HepG2 (cell line): ENCODE measurements around the gene MMP12.

Experiments used
- ARID3A ChIP-seq: IDR thresholded peaks from 2 replicates; pipeline ENCODE4 v1.6.1; 2012; ENCODE audit warnings: low read depth, low read length, improper control_type of control experiment
- CTCF ChIP-seq: sonication (generic); formaldehyde crosslinking; IDR thresholded peaks from 2 replicates; pipeline ENCODE4 v1.5.0; 2020; ENCODE audit warnings: mild to moderate bottlenecking, missing genetic modification reagents, moderate library complexity
- EED ChIP-seq: sonication (generic); formaldehyde crosslinking; IDR thresholded peaks from 2 replicates; pipeline ENCODE4 v1.5.0; 2020; ENCODE audit warnings: mild to moderate bottlenecking, missing genetic modification reagents
- HNRNPL ChIP-seq: fragments of 200-400 bp; formaldehyde crosslinking; IDR thresholded peaks from 2 replicates; pipeline ENCODE4 v1.6.1; 2017; ENCODE audit warnings: mild to moderate bottlenecking, low read depth, low read length
- IRF1 ChIP-seq: sonication (generic); formaldehyde crosslinking; IDR thresholded peaks from 2 replicates; pipeline ENCODE4 v1.4.0; 2020; ENCODE audit warnings: low read depth, mild to moderate bottlenecking, missing genetic modification reagents
- MAFF ChIP-seq: IDR thresholded peaks from 2 replicates; pipeline ENCODE4 v1.6.1; 2011; ENCODE audit warnings: low read depth, low read length, improper control_type of control experiment
- MAX ChIP-seq: IDR thresholded peaks from 2 replicates; pipeline ENCODE4 v1.6.1; 2012; ENCODE audit warnings: inconsistent platforms
- NAIF1 ChIP-seq: sonication (generic); formaldehyde crosslinking; IDR thresholded peaks from 2 replicates; pipeline ENCODE4 v1.5.0; 2020; ENCODE audit warnings: mild to moderate bottlenecking, missing genetic modification reagents, borderline replicate concordance
- NR2C2 ChIP-seq: sonication (generic); formaldehyde crosslinking; IDR thresholded peaks from 2 replicates; pipeline ENCODE4 v1.4.0; 2020; ENCODE audit warnings: missing genetic modification reagents, mild to moderate bottlenecking, moderate library complexity, borderline replicate concordance
- ZFP36L1 ChIP-seq: sonication (generic); formaldehyde crosslinking; IDR thresholded peaks from 2 replicates; pipeline ENCODE4 v1.8.0; 2022; ENCODE audit warnings: mild to moderate bottlenecking, missing genetic modification reagents, moderate library complexity
- ZNF17 ChIP-seq: sonication (generic); formaldehyde crosslinking; IDR thresholded peaks from 2 replicates; pipeline ENCODE4 v1.5.0; 2020; ENCODE audit warnings: mild to moderate bottlenecking, missing genetic modification reagents
- ZNF468 ChIP-seq: sonication (generic); formaldehyde crosslinking; IDR thresholded peaks from 2 replicates; pipeline ENCODE4 v1.8.0; 2022; ENCODE audit warnings: mild to moderate bottlenecking, moderate library complexity, missing genetic modification reagents

GRCh38 chr11:102878595-102878994 is 3.8 kb upstream of the MMP12 start:
- TF ChIP-seq NR2C2 (CRISPR knock-in tag) (no peak), ZFP36L1 (CRISPR knock-in tag) (no peak), ZNF468 (no peak), MAFF (no peak), EED (CRISPR knock-in tag) (no peak), ARID3A (no peak), IRF1 (no peak), HNRNPL (no peak), NAIF1 (CRISPR knock-in tag) (no peak), ZNF17 (CRISPR knock-in tag) (no peak), MAX (no peak), CTCF (CRISPR knock-in tag) (no peak)
